GM12878 (cell line): ENCODE data around the gene DPF3. TPM values are rescaled to one million over a fixed set of nuclear protein-coding genes. Genes with fewer than 3 reads are reported as not detected.

ENCODE experiments used
- ATAC-seq: fragments of 200-7000 bp; cut with Tn5 transposase; 3 replicates; pipeline ENCODE4 v1.9.1; 2020; ENCODE audit warnings: mild to moderate bottlenecking, moderate library complexity
- BruUV-seq: library from RNA; stranded (reverse); fragments of 400-500 nt; replicated peaks from 2 replicates; lab custom pipeline; 2021; lab: Mats Ljungman, UMichigan
- CTCF ChIA-PET: fragments of 300-600 bp; sonication (Branson Sonifier 250); formaldehyde crosslinking; extraction: SDS; loops from one replicate; lab custom pipeline; 2021; ENCODE audit warnings: inconsistent platforms; lab: Yijun Ruan, JAX
- POLR2A ChIA-PET: fragments of 350-600 bp; formaldehyde crosslinking; extraction: SDS; loops from one replicate; lab custom pipeline; 2021; ENCODE audit warnings: inconsistent platforms; lab: Charles Lee
- RAD21 ChIA-PET: fragments of 300-600 bp; sonication (Branson Sonifier 250); formaldehyde crosslinking; loops from one replicate; lab custom pipeline; 2023; ENCODE audit warnings: antibody characterized with exemption; ENCODE audit not compliant: unreplicated experiment; lab: Charles Lee
- SMC1A ChIA-PET: fragments of 300-600 bp; sonication (Branson Sonifier 250); formaldehyde crosslinking; loops from one replicate; lab custom pipeline; 2023; ENCODE audit not compliant: unreplicated experiment, uncharacterized antibody; lab: Charles Lee
- DNase-seq: peaks from one replicate; pipeline ENCODE4 v3.0.0-alpha.2; 2011; ENCODE audit warnings: low read depth, low spot score
- FAIRE-seq: peaks from 3 replicates; lab custom pipeline; 2011; peaks lifted over from hg19 to GRCh38; lab: Jason Lieb, UNC
- H2AFZ ChIP-seq: 2 replicates; pipeline ENCODE4 v1.6.0; 2011; ENCODE audit warnings: low read depth, low read length, control low read depth; ENCODE audit not compliant: control insufficient read depth
- H3K27ac ChIP-seq: 2 replicates; pipeline ENCODE4 v1.5.1; 2011; ENCODE audit warnings: control low read depth; ENCODE audit not compliant: control insufficient read depth, insufficient read depth
- H3K27me3 ChIP-seq, 2 experiments: replicated peaks in 1 of 2; 2 replicates each; pipeline versions ENCODE4 v1.6.0 to v1.6.1; 2011; ENCODE audit warnings: low read length in 1 of 2; ENCODE audit not compliant: control insufficient read depth in 2 of 2, insufficient read depth in 2 of 2
- H3K36me3 ChIP-seq, 2 experiments: 2 replicates each; pipeline ENCODE4 v1.5.1; 2011; ENCODE audit warnings: low read length in 1 of 2; ENCODE audit not compliant: control insufficient read depth in 2 of 2, insufficient read depth in 2 of 2
- H3K4me1 ChIP-seq: 2 replicates; pipeline ENCODE4 v1.6.1; 2011; ENCODE audit warnings: mild to moderate bottlenecking, low read length, moderate library complexity, mixed read lengths; ENCODE audit not compliant: control insufficient read depth, insufficient read depth
- H3K4me2 ChIP-seq: 2 replicates; pipeline ENCODE4 v1.6.0; 2011; ENCODE audit warnings: control low read depth; ENCODE audit not compliant: control insufficient read depth, insufficient read depth
- H3K4me3 ChIP-seq: fragments of 200-600 bp; sonication (generic); 2 replicates; pipeline ENCODE4 v1.5.1; 2016
- H3K79me2 ChIP-seq: 2 replicates; pipeline ENCODE4 v1.6.0; 2011; ENCODE audit warnings: low read length; ENCODE audit not compliant: control insufficient read depth, insufficient read depth
- H3K9ac ChIP-seq: 2 replicates; pipeline ENCODE4 v1.8.0; 2011; ENCODE audit warnings: low read length, control low read depth, mixed read lengths; ENCODE audit not compliant: control insufficient read depth, insufficient read depth
- H3K9me3 ChIP-seq: replicated peaks from 3 replicates; pipeline ENCODE4 v1.5.1; 2011; ENCODE audit warnings: mild to moderate bottlenecking, low read length; ENCODE audit not compliant: control insufficient read depth, insufficient read depth
- H4K20me1 ChIP-seq: 2 replicates; pipeline ENCODE4 v1.6.0; 2011; ENCODE audit not compliant: control insufficient read depth, insufficient read depth
- CREB1 ChIP-seq: IDR thresholded peaks from 2 replicates; pipeline ENCODE4 v1.6.1; 2012; ENCODE audit warnings: low read depth, mild to moderate bottlenecking, inconsistent platforms
- EGR1 ChIP-seq, 2 experiments: IDR thresholded peaks; 1 replicate in 1 of 2; 2 replicates in 1 of 2; pipeline ENCODE4 v1.6.1; 2011 to 2012; ENCODE audit warnings: low read depth in 2 of 2, low read length in 2 of 2, borderline replicate concordance in 1 of 2, mild to moderate bottlenecking in 1 of 2, moderate library complexity in 1 of 2
- FOXM1 ChIP-seq: IDR thresholded peaks from 2 replicates; pipeline ENCODE4 v1.6.1; 2012; ENCODE audit warnings: low read depth, mild to moderate bottlenecking, inconsistent platforms, low read length, moderate library complexity
- HCFC1 ChIP-seq: fragments of 150-350 bp; IDR thresholded peaks from 2 replicates; pipeline ENCODE4 v1.6.1; 2014; ENCODE audit warnings: low read length
- IKZF2 ChIP-seq, 2 experiments: fragments of 450-650 bp; IDR thresholded peaks; 2 replicates each; pipeline ENCODE4 v1.6.1; 2017; ENCODE audit warnings: mild to moderate bottlenecking in 2 of 2, moderate library complexity in 2 of 2
- MEF2B ChIP-seq: fragments of 450-650 bp; IDR thresholded peaks from 2 replicates; pipeline ENCODE4 v1.6.1; 2018; ENCODE audit warnings: mild to moderate bottlenecking, moderate library complexity; ENCODE audit not compliant: partially characterized antibody, poor library complexity, severe bottlenecking
- MTA3 ChIP-seq: IDR thresholded peaks from 2 replicates; pipeline ENCODE4 v1.6.1; 2012; ENCODE audit warnings: low read length, inconsistent platforms, borderline replicate concordance
- NR2C2 ChIP-seq: IDR thresholded peaks from 2 replicates; pipeline ENCODE4 v1.6.1; 2011; ENCODE audit warnings: borderline replicate concordance, low read depth; ENCODE audit not compliant: control insufficient read depth, insufficient read length
- PAX5 ChIP-seq: IDR thresholded peaks from 2 replicates; pipeline ENCODE4 v1.6.1; 2011; ENCODE audit warnings: low read depth, low read length, borderline replicate concordance
- SMAD1 ChIP-seq: fragments of 450-650 bp; IDR thresholded peaks from 2 replicates; pipeline ENCODE4 v1.6.1; 2018; ENCODE audit warnings: mild to moderate bottlenecking, low read depth; ENCODE audit not compliant: partially characterized antibody
- SMAD5 ChIP-seq: IDR thresholded peaks from 2 replicates; pipeline ENCODE4 v1.6.1; 2016; ENCODE audit warnings: antibody characterized with exemption, low read depth
- SMC3 ChIP-seq: IDR thresholded peaks from 2 replicates; pipeline ENCODE4 v1.6.1; 2011; ENCODE audit warnings: low read length, improper control_type of control experiment, borderline replicate concordance
- SPI1 ChIP-seq: IDR thresholded peaks from 2 replicates; pipeline ENCODE4 v1.6.1; 2011; ENCODE audit warnings: low read depth, mild to moderate bottlenecking, low read length, moderate library complexity, borderline replicate concordance; ENCODE audit not compliant: insufficient read depth
- SREBF1 ChIP-seq: IDR thresholded peaks from 2 replicates; pipeline ENCODE4 v1.6.1; 2012; ENCODE audit warnings: mild to moderate bottlenecking, low read length
- YBX1 ChIP-seq: fragments of 450-650 bp; IDR thresholded peaks from 2 replicates; pipeline ENCODE4 v1.6.1; 2016; ENCODE audit warnings: antibody characterized with exemption
- ZNF217 ChIP-seq: fragments of 450-650 bp; IDR thresholded peaks from 2 replicates; pipeline ENCODE4 v1.6.1; 2017; ENCODE audit warnings: antibody characterized with exemption, mild to moderate bottlenecking
- ZNF274 ChIP-seq: IDR thresholded peaks from one replicate; pipeline ENCODE4 v1.8.0; 2011; ENCODE audit not compliant: insufficient read length, insufficient read depth
- WGBS: methylation state at CpG from one replicate; pipeline ENCODE4 v1.1.6; 2016; ENCODE audit warnings: low lambda C conversion rate; ENCODE audit not compliant: insufficient replicate concordance, insufficient coverage; ENCODE audit errors: missing lambda C conversion rate; 5-methylcytosine and 5-hydroxymethylcytosine counted together
- in situ Hi-C: fragments of 300-500 bp; cut with MboI; formaldehyde crosslinking; loops from 9 replicates; pipeline ENCODE4 v1.14.3; 2018; ENCODE audit warnings: mixed read lengths
- intact Hi-C: fragments of 100-400 bp; cut with micrococcal nuclease; formaldehyde crosslinking; loops from one replicate; pipeline ENCODE4 v1.14.2; 2022; ENCODE audit not compliant: unreplicated experiment
- polyA plus RNA-seq, 11 experiments: library from polyadenylated mRNA; depleted of rRNA in 4 of 11; unstranded in 6 of 11; stranded (reverse) in 5 of 11; fragments of >200 nt; fragmentation: Nextera tagmentation in 4 of 11; fragmentation: Illumina TruSeq in 1 of 11; extraction: Ambion mirVana in 4 of 11; extraction: Trizol in 1 of 11; gene quantifications; 1 replicate in 1 of 11; 2 replicates in 10 of 11; pipeline versions ENCODE4 v1.2.1 to v1.2.3, GENCODE V29; 2011 to 2016; ENCODE audit warnings: inconsistent platforms in 2 of 11, missing spikeins in 2 of 11, low read depth in 1 of 11
- total RNA-seq, 4 experiments: library from RNA; depleted of rRNA in 3 of 4; stranded (reverse); fragments of >200 nt in 3 of 4; fragmentation: Illumina TruSeq in 1 of 4; extraction: Trizol in 1 of 4; gene quantifications; 2 replicates each; pipeline versions ENCODE4 v1.2.1 to v1.2.3, GENCODE V29; 2013 to 2021
- TF ChIP-seq, protein P1 (sequence below): IDR thresholded peaks from 2 replicates; pipeline ENCODE4 v1.6.1; 2011; ENCODE audit warnings: borderline replicate concordance, low read depth, mild to moderate bottlenecking, moderate library complexity, mixed read lengths, low read length; ENCODE audit not compliant: insufficient read depth; ENCODE audit errors: extremely low read length
- TF ChIP-seq, protein P2 (sequence below): IDR thresholded peaks from 2 replicates; pipeline ENCODE4 v1.6.1; 2012; ENCODE audit warnings: low read length, inconsistent platforms

The DPF3 gene
- total and polyA plus RNA-seq, 10 of the 15 experiments (the other 5 are each of a cell fraction or from before 2014, with no cell fraction given): 0.69 to 8.0 (median 2.2) TPM

DNA sequence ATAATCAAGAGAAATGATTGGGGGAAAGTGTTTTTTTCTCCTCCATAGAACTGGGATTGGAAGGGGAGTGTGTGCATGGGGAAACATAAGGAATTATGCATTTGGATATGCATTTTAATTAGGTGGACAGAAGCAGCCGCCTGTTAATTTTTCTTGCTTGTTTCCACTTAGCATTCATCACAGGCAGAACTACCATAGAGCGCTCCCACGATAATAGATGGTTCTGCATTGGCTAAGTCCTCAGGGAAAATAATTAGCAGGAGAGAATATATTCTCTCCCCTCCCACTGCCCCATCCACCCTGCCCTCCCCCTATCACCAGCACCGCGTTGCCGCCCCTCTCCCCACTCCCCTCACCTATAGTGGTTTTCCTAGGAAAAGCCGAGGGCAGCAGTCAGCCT, 11.4 kb downstream of the DPF3 start (continued):
- TF ChIP-seq, protein P1, sequence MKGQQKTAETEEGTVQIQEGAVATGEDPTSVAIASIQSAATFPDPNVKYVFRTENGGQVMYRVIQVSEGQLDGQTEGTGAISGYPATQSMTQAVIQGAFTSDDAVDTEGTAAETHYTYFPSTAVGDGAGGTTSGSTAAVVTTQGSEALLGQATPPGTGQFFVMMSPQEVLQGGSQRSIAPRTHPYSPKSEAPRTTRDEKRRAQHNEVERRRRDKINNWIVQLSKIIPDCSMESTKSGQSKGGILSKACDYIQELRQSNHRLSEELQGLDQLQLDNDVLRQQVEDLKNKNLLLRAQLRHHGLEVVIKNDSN: no peak
- TF ChIP-seq SPI1 (no peak), ZNF274 (no peak), MTA3 (no peak), EGR1 (IDR thresholded peaks at IDR 0.05; ENCODE audit: borderline replicate concordance in 1 of 2, low read depth in 2 of 2, low read length in 2 of 2) (no peak), SMAD1 (no peak), SMAD5 (no peak), FOXM1 (no peak), YBX1 (no peak)

DNA sequence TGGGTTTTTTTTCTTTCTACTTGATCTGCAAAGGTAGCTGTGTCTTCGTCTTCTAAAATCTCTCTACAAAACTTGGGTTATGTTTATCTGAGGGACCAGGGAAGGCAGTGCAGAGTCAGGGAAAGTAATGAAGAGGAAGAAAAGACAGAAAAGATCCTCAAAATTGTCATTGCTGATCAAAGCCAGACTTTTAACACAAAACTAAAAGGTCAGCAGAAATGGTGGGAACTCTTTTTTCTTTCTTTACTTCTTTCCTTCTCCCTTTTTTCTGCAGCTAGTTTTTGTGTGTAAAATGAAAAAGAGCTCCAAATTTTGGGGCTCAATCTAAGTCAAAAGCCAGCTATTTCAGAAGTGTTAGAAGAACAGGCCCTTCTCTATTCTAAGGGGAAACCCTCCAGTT, 11.9 kb downstream of the DPF3 start:
- 100% methylated on average over 1 of the region's 1 CpG for WGBS
- ChIA-PET POLR2A (interaction anchor here (0.9 kb wide), 1 partner anchor 12 kb away, joined by 4 read pairs; the partner anchor contains the start of gene DPF3), CTCF (interaction anchor here (0.9 to 1.3 kb wide), 4 partner anchors 18 to 368 kb away, joined by 3 to 5 read pairs (median 4); no protein-coding TSS in a partner anchor), SMC1A (interaction anchor here (0.6 to 1.6 kb wide), 6 partner anchors 9 to 339 kb away, joined by 3 to 8 read pairs (median 3); no protein-coding TSS in a partner anchor), RAD21 (interaction anchor here (1.2 kb wide), 1 partner anchor 12 kb away, joined by 4 read pairs; the partner anchor contains the start of gene DPF3)
- Histone ChIP-seq H3K36me3 (no peaks in the 10 kb centered on the region), H3K9me3 (peaks cover 4% of the 10 kb centered on the region; the same call in 2 of the 3 replicates), H2AFZ (no peak overlapping the region), H3K9ac (no peak overlapping the region), H3K27me3 (no peaks in the 10 kb centered on the region), H3K4me1 (peaks cover 14% of the 10 kb centered on the region), H3K79me2 (no peaks in the 10 kb centered on the region), H3K27ac (no peak overlapping the region), H3K4me3 (no peak overlapping the region), H3K4me2 (no peak overlapping the region), H4K20me1 (no peaks in the 10 kb centered on the region)
- intact Hi-C loops: no loop called here
- no TSS peak for BruUV-seq
- no peak for ATAC-seq
- in situ Hi-C loops: no loop called here
- DNase-seq: no peak
- FAIRE-seq: no peak
- TF ChIP-seq PAX5: no peak
- TF ChIP-seq SPI1: no peak
- TF ChIP-seq ZNF217: no peak
- TF ChIP-seq HCFC1: no peak
- TF ChIP-seq MEF2B: no peak
- TF ChIP-seq NR2C2: no peak
- TF ChIP-seq SREBF1: no peak
- TF ChIP-seq IKZF2 (IDR thresholded peaks at IDR 0.05): no peak
- TF ChIP-seq, protein P2, sequence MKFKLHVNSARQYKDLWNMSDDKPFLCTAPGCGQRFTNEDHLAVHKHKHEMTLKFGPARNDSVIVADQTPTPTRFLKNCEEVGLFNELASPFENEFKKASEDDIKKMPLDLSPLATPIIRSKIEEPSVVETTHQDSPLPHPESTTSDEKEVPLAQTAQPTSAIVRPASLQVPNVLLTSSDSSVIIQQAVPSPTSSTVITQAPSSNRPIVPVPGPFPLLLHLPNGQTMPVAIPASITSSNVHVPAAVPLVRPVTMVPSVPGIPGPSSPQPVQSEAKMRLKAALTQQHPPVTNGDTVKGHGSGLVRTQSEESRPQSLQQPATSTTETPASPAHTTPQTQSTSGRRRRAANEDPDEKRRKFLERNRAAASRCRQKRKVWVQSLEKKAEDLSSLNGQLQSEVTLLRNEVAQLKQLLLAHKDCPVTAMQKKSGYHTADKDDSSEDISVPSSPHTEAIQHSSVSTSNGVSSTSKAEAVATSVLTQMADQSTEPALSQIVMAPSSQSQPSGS: no peak
- TF ChIP-seq SMC3: no peak
- no peak for TF ChIP-seq CREB1
